H1 (cell line): ENCODE measurements around the gene DDT. TPM values are rescaled to one million over a fixed set of nuclear protein-coding genes. Genes with fewer than 3 reads are reported as not detected.

Experiments
- CTCF ChIA-PET: fragments of 300-600 bp; sonication (Branson Sonifier 250); formaldehyde crosslinking; loops from one replicate; lab custom pipeline; 2021; ENCODE audit not compliant: partially characterized antibody; lab: Charles Lee
- POLR2A ChIA-PET: fragments of 300-600 bp; sonication (Branson Sonifier 250); formaldehyde crosslinking; loops from one replicate; lab custom pipeline; 2021; ENCODE audit warnings: inconsistent platforms; ENCODE audit not compliant: partially characterized antibody; lab: Charles Lee
- DNase-seq, 2 experiments: peaks; one replicate each; pipeline versions ENCODE4 v3.0.0 to v3.0.0-alpha.2; 2010 to 2022; ENCODE audit warnings: low spot score in 2 of 2, low read depth in 1 of 2, mixed read lengths in 1 of 2
- FAIRE-seq: peaks from 2 replicates; lab custom pipeline; 2011; peaks lifted over from hg19 to GRCh38; lab: Jason Lieb, UNC
- H2AFZ ChIP-seq: 2 replicates; pipeline ENCODE4 v1.8.1; 2012; ENCODE audit warnings: low read length, inconsistent platforms
- H2AK5ac ChIP-seq: 2 replicates; pipeline ENCODE4 v1.6.1; 2013; ENCODE audit warnings: low read depth, low read length
- H2BK120ac ChIP-seq: replicated peaks from 2 replicates; pipeline ENCODE3; 2013; ENCODE audit warnings: low read depth, low read length, inconsistent platforms
- H2BK12ac ChIP-seq: 2 replicates; pipeline ENCODE4 v1.6.1; 2013; ENCODE audit warnings: low read depth, low read length
- H2BK15ac ChIP-seq: 2 replicates; pipeline ENCODE4 v1.6.1; 2013; ENCODE audit warnings: low read length
- H2BK20ac ChIP-seq: 2 replicates; pipeline ENCODE4 v1.6.1; 2013; ENCODE audit warnings: low read length
- H2BK5ac ChIP-seq: 2 replicates; pipeline ENCODE4 v1.6.1; 2013; ENCODE audit warnings: low read depth, low read length
- H3K14ac ChIP-seq: 2 replicates; pipeline ENCODE4 v1.6.1; 2013; ENCODE audit warnings: inconsistent platforms; ENCODE audit not compliant: insufficient read length
- H3K18ac ChIP-seq: 2 replicates; pipeline ENCODE4 v1.6.1; 2013; ENCODE audit warnings: low read length; ENCODE audit errors: extremely low read depth
- H3K23ac ChIP-seq: 2 replicates; pipeline ENCODE4 v1.6.1; 2013; ENCODE audit warnings: inconsistent platforms; ENCODE audit not compliant: insufficient read length
- H3K23me2 ChIP-seq: 2 replicates; pipeline ENCODE4 v1.6.1; 2013; ENCODE audit warnings: low read depth, low read length
- H3K27ac ChIP-seq: 2 replicates; pipeline ENCODE4 v1.6.1; 2011; ENCODE audit warnings: low read depth, low read length, inconsistent platforms
- H3K27me3 ChIP-seq, 4 experiments: replicated peaks in 1 of 4; 1 replicate in 1 of 4; 2 replicates in 3 of 4; pipeline versions ENCODE4 v1.6.1 to v1.8.1; 2011 to 2013; ENCODE audit warnings: low read length in 3 of 4, mild to moderate bottlenecking in 3 of 4, inconsistent platforms in 2 of 4, mixed read lengths in 2 of 4, moderate library complexity in 1 of 4; ENCODE audit not compliant: control insufficient read depth in 3 of 4, insufficient read depth in 3 of 4; ENCODE audit errors: extremely low read depth in 1 of 4
- H3K36me3 ChIP-seq, 4 experiments: 2 replicates each; pipeline versions ENCODE4 v1.6.1 to v1.8.1; 2011 to 2013; ENCODE audit warnings: mild to moderate bottlenecking in 4 of 4, low read length in 3 of 4, moderate library complexity in 2 of 4, control low read depth in 1 of 4, inconsistent platforms in 1 of 4; ENCODE audit not compliant: insufficient read depth in 4 of 4, control insufficient read depth in 2 of 4
- H3K4ac ChIP-seq: replicated peaks from 2 replicates; pipeline ENCODE3; 2013; ENCODE audit warnings: low read length, low read depth, mixed read lengths, inconsistent platforms; ENCODE audit not compliant: insufficient read length
- H3K4me1 ChIP-seq, 4 experiments: replicated peaks in 1 of 4; 1 replicate in 1 of 4; 2 replicates in 3 of 4; pipeline versions ENCODE4 v1.6.1 to v1.8.1; 2011 to 2013; ENCODE audit warnings: low read length in 3 of 4, inconsistent platforms in 2 of 4, mixed read lengths in 1 of 4; ENCODE audit not compliant: insufficient read depth in 4 of 4, control insufficient read depth in 3 of 4
- H3K4me2 ChIP-seq, 2 experiments: 2 replicates each; pipeline versions ENCODE4 v1.6.1 to v1.8.1; 2011 to 2013; ENCODE audit warnings: low read depth in 2 of 2, low read length in 2 of 2, control low read depth in 1 of 2, inconsistent platforms in 1 of 2, mild to moderate bottlenecking in 1 of 2; ENCODE audit not compliant: insufficient read depth in 1 of 2
- H3K4me3 ChIP-seq, 4 experiments: fragments of 200-600, 300-600 bp in 1 of 4; sonication (generic), shearing (Covaris generic), sonication (Bioruptor Twin) in 1 of 4; 2 replicates each; pipeline versions ENCODE4 v1.5.1 to v1.8.1; 2011 to 2016; ENCODE audit warnings: low read length in 4 of 4, low read depth in 3 of 4, control low read depth in 2 of 4, inconsistent platforms in 2 of 4, mild to moderate bottlenecking in 2 of 4, mixed read lengths in 1 of 4, moderate library complexity in 1 of 4; ENCODE audit not compliant: insufficient read depth in 2 of 4; ENCODE audit errors: extremely low read depth in 1 of 4
- H3K56ac ChIP-seq: replicated peaks from 2 replicates; pipeline ENCODE3; 2013; ENCODE audit warnings: low read depth, mild to moderate bottlenecking, mixed read lengths, low read length, inconsistent platforms; ENCODE audit not compliant: insufficient read length
- H3K79me1 ChIP-seq: 2 replicates; pipeline ENCODE4 v1.6.1; 2013; ENCODE audit warnings: low read depth, low read length, control low read depth
- H3K79me2 ChIP-seq, 2 experiments: 2 replicates each; pipeline versions ENCODE4 v1.6.1 to v1.8.1; 2012 to 2013; ENCODE audit warnings: low read length in 2 of 2, mild to moderate bottlenecking in 2 of 2, inconsistent platforms in 1 of 2; ENCODE audit not compliant: insufficient read depth in 2 of 2, control insufficient read depth in 1 of 2
- H3K9ac ChIP-seq, 4 experiments: replicated peaks in 1 of 4; 1 replicate in 1 of 4; 2 replicates in 3 of 4; pipeline versions ENCODE4 v1.6.1 to v1.8.1; 2011 to 2013; ENCODE audit warnings: low read depth in 3 of 4, low read length in 3 of 4, control low read depth in 2 of 4, mild to moderate bottlenecking in 2 of 4, moderate library complexity in 2 of 4, inconsistent platforms in 1 of 4; ENCODE audit errors: extremely low read depth in 1 of 4
- H3K9me3 ChIP-seq, 2 experiments: 2 replicates each; pipeline versions ENCODE4 v1.6.1 to v1.8.1; 2012 to 2013; ENCODE audit warnings: mild to moderate bottlenecking in 2 of 2, moderate library complexity in 2 of 2, control low read depth in 1 of 2, inconsistent platforms in 1 of 2, low read depth in 1 of 2, low read length in 1 of 2, mixed read lengths in 1 of 2; ENCODE audit not compliant: insufficient read depth in 2 of 2
- H4K20me1 ChIP-seq, 2 experiments: replicated peaks in 1 of 2; 2 replicates each; pipeline versions ENCODE3 to v1.8.1; 2011 to 2013; ENCODE audit warnings: inconsistent platforms in 2 of 2, low read length in 2 of 2, mild to moderate bottlenecking in 1 of 2; ENCODE audit not compliant: insufficient read depth in 2 of 2, control insufficient read depth in 1 of 2
- H4K5ac ChIP-seq: 2 replicates; pipeline ENCODE4 v1.6.1; 2013; ENCODE audit warnings: low read length, low read depth, mixed read lengths, inconsistent platforms; ENCODE audit not compliant: insufficient read length
- H4K8ac ChIP-seq: 2 replicates; pipeline ENCODE4 v1.8.0; 2013; ENCODE audit warnings: mild to moderate bottlenecking, moderate library complexity, low read length, inconsistent platforms; ENCODE audit not compliant: insufficient read depth; ENCODE audit errors: extremely low read depth
- H4K91ac ChIP-seq: replicated peaks from 2 replicates; pipeline ENCODE3; 2013; ENCODE audit warnings: low read length, mixed read lengths, inconsistent platforms; ENCODE audit not compliant: insufficient read length
- BACH1 ChIP-seq: IDR thresholded peaks from 2 replicates; pipeline ENCODE4 v1.6.1; 2012; ENCODE audit warnings: low read length, improper control_type of control experiment
- CBX5 ChIP-seq: fragments of 300-800, 300-1000 bp; sonication (generic); IDR thresholded peaks from 2 replicates; pipeline ENCODE4 v1.7.1; 2016; ENCODE audit warnings: antibody characterized with exemption, low read length, low read depth
- CHD2 ChIP-seq: IDR thresholded peaks from 2 replicates; pipeline ENCODE4 v1.6.1; 2012; ENCODE audit warnings: low read length, improper control_type of control experiment
- JUND ChIP-seq: IDR thresholded peaks from 2 replicates; pipeline ENCODE4 v1.6.1; 2011; ENCODE audit warnings: mild to moderate bottlenecking, improper control_type of control experiment, low read length
- POU5F1 ChIP-seq: IDR thresholded peaks from 2 replicates; pipeline ENCODE4 v1.6.1; 2011; ENCODE audit warnings: low read depth, mild to moderate bottlenecking, low read length, moderate library complexity
- RAD21 ChIP-seq, 2 experiments: IDR thresholded peaks in 1 of 2; conservative IDR thresholded peaks in 1 of 2; 2 replicates each; pipeline ENCODE4 v1.6.1; 2011; ENCODE audit warnings: low read depth in 2 of 2, low read length in 2 of 2, improper control_type of control experiment in 1 of 2, inconsistent platforms in 1 of 2, mild to moderate bottlenecking in 1 of 2, moderate library complexity in 1 of 2
- TAF1 ChIP-seq: IDR thresholded peaks from 2 replicates; pipeline ENCODE4 v1.6.1; 2011; ENCODE audit warnings: mild to moderate bottlenecking, low read depth, low read length
- TEAD4 ChIP-seq: IDR thresholded peaks from 2 replicates; pipeline ENCODE4 v1.6.1; 2012; ENCODE audit warnings: low read depth, low read length, inconsistent platforms, mixed read lengths
- WGBS, 2 experiments: shearing (Covaris generic) in 1 of 2; methylation state at CpG; one replicate each; pipeline versions ENCODE4 v1.1.6 to v1.1.7; 2013 to 2015; ENCODE audit warnings: low lambda C conversion rate in 2 of 2, mixed read lengths in 2 of 2, inconsistent platforms in 1 of 2, low coverage in 1 of 2, missing lambda C conversion rate in 1 of 2; ENCODE audit not compliant: insufficient replicate concordance in 2 of 2, insufficient coverage in 1 of 2, insufficient read length in 1 of 2; ENCODE audit errors: extremely low coverage in 1 of 2, missing lambda C conversion rate in 1 of 2; 5-methylcytosine and 5-hydroxymethylcytosine counted together
- polyA plus RNA-seq, 7 experiments: library from polyadenylated mRNA; depleted of rRNA in 3 of 7; stranded (reverse) in 5 of 7; unstranded in 2 of 7; fragments of >200 nt in 5 of 7; fragments of 200-250 nt in 2 of 7; gene quantifications; 1 replicate in 5 of 7; 2 replicates in 1 of 7; 4 replicates in 1 of 7; pipeline versions ENCODE4 v1.2.1 to v1.2.3, GENCODE V29; 2011 to 2013; ENCODE audit warnings: missing spikeins in 2 of 7, mixed read lengths in 2 of 7
- total RNA-seq: library from RNA; stranded (reverse); fragmentation: NEBNext Ultra II Directional; extraction: Animal tissue kit (Norgen Biotek cat#: 25700); gene quantifications from 2 replicates; pipeline ENCODE4 v1.2.1, GENCODE V29; 2021
- TF ChIP-seq, protein P1 (sequence below), 3 experiments: IDR thresholded peaks; 1 replicate in 2 of 3; 2 replicates in 1 of 3; pipeline versions ENCODE4 v1.5.1 to v1.6.1; 2011; ENCODE audit warnings: low read length in 3 of 3, mild to moderate bottlenecking in 3 of 3, inconsistent platforms in 2 of 3, low read depth in 1 of 3, moderate library complexity in 1 of 3; ENCODE audit not compliant: insufficient read depth in 1 of 3; ENCODE audit errors: control extremely low read depth in 1 of 3
- TF ChIP-seq, protein P2 (sequence below): IDR thresholded peaks from 2 replicates; pipeline ENCODE4 v1.6.1; 2012; ENCODE audit warnings: inconsistent platforms

Gene DDT
- total and polyA plus RNA-seq, 2 of the 8 experiments (the other 6 are each of a cell fraction or from before 2014, with no cell fraction given), result 106 to 341 TPM

DNA sequence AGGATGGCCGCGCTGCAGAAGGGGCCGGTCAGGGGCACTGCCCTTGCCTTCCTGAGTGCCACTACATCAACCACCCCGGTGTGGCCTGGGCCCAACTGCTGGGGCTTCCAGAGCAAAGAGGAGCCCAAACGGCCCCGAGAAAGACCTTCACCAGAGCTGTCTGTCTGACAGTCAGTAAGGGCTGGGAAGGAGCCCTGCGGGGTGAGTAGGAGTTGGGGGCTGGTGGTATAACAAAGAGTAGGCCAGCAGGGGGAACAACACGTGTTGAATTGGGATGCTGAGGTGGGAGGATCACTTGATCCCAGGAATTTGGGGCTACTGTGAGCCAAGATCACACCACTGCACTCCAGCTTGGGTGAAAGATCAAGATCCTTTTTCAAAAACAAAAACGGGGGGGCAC is 27.1 kb upstream of the DDT start:
- H2BK20ac ChIP-seq, result no peak overlapping the region
- no peaks in the 10 kb centered on the region for H3K36me3 ChIP-seq
- no peaks in the 10 kb centered on the region for H3K23me2 ChIP-seq
- ChIA-PET CTCF (interaction anchor here (0.6 to 1.4 kb wide), 2 partner anchors 173 to 246 kb away, joined by 3 read pairs; no protein-coding TSS in a partner anchor), POLR2A (no interaction called here)
- FAIRE-seq (peak; percentile 42), DNase-seq (peak in 1 of 2 experiments; percentile 72)
- no peak overlapping the region for H3K14ac ChIP-seq
- no peak overlapping the region for H3K9ac ChIP-seq
- H3K4ac ChIP-seq, result no peak overlapping the region
- no peak overlapping the region for H2AK5ac ChIP-seq
- H2AFZ ChIP-seq, result peak overlapping the region; percentile 0; the same call in 1 of the 2 replicates
- no peak overlapping the region for H3K27ac ChIP-seq
- H2BK15ac ChIP-seq, result no peak overlapping the region
- H3K27me3 ChIP-seq, result peaks cover 0 to 3% (median 0%) of the 10 kb centered on the region in 4 experiments; a peak in 3 of 7 replicates
- H4K20me1 ChIP-seq, result no peaks in the 10 kb centered on the region
- peak overlapping the region; percentile 25 for H4K91ac ChIP-seq
- no peaks in the 10 kb centered on the region; a peak in 1 of 4 replicates for H3K9me3 ChIP-seq
- H2BK120ac ChIP-seq, result no peak overlapping the region
- no peak overlapping the region; a peak in 1 of 8 replicates for H3K4me3 ChIP-seq
- peak overlapping the region; percentile 32; the same call in 1 of the 2 replicates for H3K18ac ChIP-seq
- no peak overlapping the region for H4K8ac ChIP-seq
- 71% methylated on average over 9 of the region's 9 CpGs; no CpG with 5 or more reads in 1 of the 2 experiments for WGBS, 2 experiments
- H3K23ac ChIP-seq, result no peak overlapping the region
- peaks cover 0 to 3% (median 0%) of the 10 kb centered on the region in 4 experiments; a peak in 2 of 7 replicates for H3K4me1 ChIP-seq
- no peaks in the 10 kb centered on the region for H3K79me2 ChIP-seq
- H3K56ac ChIP-seq, result no peak overlapping the region
- H4K5ac ChIP-seq, result no peak overlapping the region
- peak overlapping the region in 1 of 2 experiments; percentile 29; a peak in 1 of 4 replicates for H3K4me2 ChIP-seq
- H2BK5ac ChIP-seq, result no peak overlapping the region
- no peak overlapping the region for H2BK12ac ChIP-seq
- no peaks in the 10 kb centered on the region for H3K79me1 ChIP-seq
- peak; percentile 87 for TF ChIP-seq TEAD4
- no peak for TF ChIP-seq CHD2
- peak; percentile 5 to 21; a peak in 2 of 4 replicates for TF ChIP-seq RAD21 (IDR thresholded peaks at IDR 0.05 in 1 of 2, conservative IDR thresholded peaks at IDR 0.05 in 1 of 2; ENCODE audit: low read depth in 2 of 2, low read length in 2 of 2)
- no peak for TF ChIP-seq BACH1
- TF ChIP-seq CBX5, result no peak
- TF ChIP-seq, protein P1, sequence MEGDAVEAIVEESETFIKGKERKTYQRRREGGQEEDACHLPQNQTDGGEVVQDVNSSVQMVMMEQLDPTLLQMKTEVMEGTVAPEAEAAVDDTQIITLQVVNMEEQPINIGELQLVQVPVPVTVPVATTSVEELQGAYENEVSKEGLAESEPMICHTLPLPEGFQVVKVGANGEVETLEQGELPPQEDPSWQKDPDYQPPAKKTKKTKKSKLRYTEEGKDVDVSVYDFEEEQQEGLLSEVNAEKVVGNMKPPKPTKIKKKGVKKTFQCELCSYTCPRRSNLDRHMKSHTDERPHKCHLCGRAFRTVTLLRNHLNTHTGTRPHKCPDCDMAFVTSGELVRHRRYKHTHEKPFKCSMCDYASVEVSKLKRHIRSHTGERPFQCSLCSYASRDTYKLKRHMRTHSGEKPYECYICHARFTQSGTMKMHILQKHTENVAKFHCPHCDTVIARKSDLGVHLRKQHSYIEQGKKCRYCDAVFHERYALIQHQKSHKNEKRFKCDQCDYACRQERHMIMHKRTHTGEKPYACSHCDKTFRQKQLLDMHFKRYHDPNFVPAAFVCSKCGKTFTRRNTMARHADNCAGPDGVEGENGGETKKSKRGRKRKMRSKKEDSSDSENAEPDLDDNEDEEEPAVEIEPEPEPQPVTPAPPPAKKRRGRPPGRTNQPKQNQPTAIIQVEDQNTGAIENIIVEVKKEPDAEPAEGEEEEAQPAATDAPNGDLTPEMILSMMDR (IDR thresholded peaks at IDR 0.05; ENCODE audit: control extremely low read depth in 1 of 3, insufficient read depth in 1 of 3, low read depth in 1 of 3, low read length in 3 of 3), result peak in 2 of 3 experiments; percentile 18 to 32; a peak in 2 of 4 replicates
- no peak for TF ChIP-seq JUND
- no peak for TF ChIP-seq POU5F1
- TF ChIP-seq, protein P2, sequence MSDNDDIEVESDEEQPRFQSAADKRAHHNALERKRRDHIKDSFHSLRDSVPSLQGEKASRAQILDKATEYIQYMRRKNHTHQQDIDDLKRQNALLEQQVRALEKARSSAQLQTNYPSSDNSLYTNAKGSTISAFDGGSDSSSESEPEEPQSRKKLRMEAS, result peak; percentile 95
- 0 out of 2 replicates have a peak, but pooled peaks have one; percentile 15 for TF ChIP-seq TAF1
